Large intestine (tissue), 12 donors: ENCODE measurements around the gene CRYBG2. TPM values are rescaled to one million over a fixed set of nuclear protein-coding genes. Genes with fewer than 3 reads are reported as not detected.
"Not testable (repeated sequence)": the region's sequence is repeated elsewhere in the genome, so short reads cannot be mapped to it uniquely, and the experiment has no call there.

ENCODE experiments used
- DNase-seq, 2 donors: peaks; one replicate each; pipeline versions ENCODE4 v3.0.0 to v3.0.0-alpha.2; 2013
- H3K27ac ChIP-seq: one replicate; pipeline ENCODE4 v1.5.1; 2013; ENCODE audit warnings: low read length
- H3K27me3 ChIP-seq: 2 replicates; pipeline ENCODE4 v1.6.1; 2013; ENCODE audit warnings: low read length; ENCODE audit not compliant: control insufficient read depth, insufficient read depth
- H3K36me3 ChIP-seq: 2 replicates; pipeline ENCODE4 v1.6.1; 2013; ENCODE audit warnings: low read length; ENCODE audit not compliant: control insufficient read depth, insufficient read depth
- H3K4me1 ChIP-seq: one replicate; pipeline ENCODE4 v1.6.1; 2013; ENCODE audit warnings: low read length; ENCODE audit not compliant: control insufficient read depth, insufficient read depth
- H3K4me3 ChIP-seq: one replicate; pipeline ENCODE4 v1.5.1; 2013; ENCODE audit warnings: low read length
- H3K9me3 ChIP-seq: one replicate; pipeline ENCODE4 v1.6.1; 2013; ENCODE audit warnings: mild to moderate bottlenecking, low read depth, low read length, moderate library complexity; ENCODE audit not compliant: control insufficient read depth
- WGBS: methylation state at CpG from one replicate; pipeline ENCODE4 v1.1.5; 2013; ENCODE audit warnings: low lambda C conversion rate; ENCODE audit not compliant: insufficient coverage; 5-methylcytosine and 5-hydroxymethylcytosine counted together
- long read RNA-seq, 11 donors: transcript quantifications; one replicate each; lab custom pipeline, GENCODE V29; 2026
- polyA plus RNA-seq: library from polyadenylated mRNA; unstranded; fragments of 120-200 nt; gene quantifications from one replicate; pipeline ENCODE4 v1.2.1, GENCODE V29; 2013

CRYBG2 gene
- 3.9 TPM for polyA plus RNA-seq
- long read RNA-seq, donor 1: 0 reads
- long read RNA-seq, donor 2: 0 reads
- long read RNA-seq, donor 3: 0 reads
- long read RNA-seq, donor 4: 0 reads
- long read RNA-seq, donor 5: 0 reads
- long read RNA-seq, donor 6: 0 reads
- long read RNA-seq, donor 7: 0 reads
- long read RNA-seq, donor 8, partial matches to known transcripts: 0 of 1 reads
- long read RNA-seq, donor 8, other reads (novel, unspliced or antisense): 0 of 1 reads
- long read RNA-seq, donor 9: 0 reads
- long read RNA-seq, donor 10: 0 reads
- long read RNA-seq, donor 11: 0 reads

GRCh38 chr1:26353976-26354820, at the start of gene CRYBG2:
Gene CRYBG2, minus strand, starts transcription at chr1:26354130. Its CDS starts 7,473 bp downstream, at chr1:26346657.
- Histone ChIP-seq H3K36me3 (no peaks in the 10 kb centered on the region), H3K4me3 (peak within 1 kb of the TSS; percentile 29), H3K27ac (peak within 1 kb of the TSS; percentile 99), H3K4me1 (peaks cover 86% of the 10 kb centered on the region), H3K9me3 (no peaks in the 10 kb centered on the region), H3K27me3 (peaks cover 4% of the 10 kb centered on the region)
- no CpG with 5 or more reads among the region's 21 CpGs for WGBS
- DNase-seq: peak; percentile 83 to 91

- no CpG with 5 or more reads among the region's 4 CpGs for WGBS
Observed at GRCh38 chr1:26403656-26404055, 49.7 kb upstream of the CRYBG2 start.

DNA sequence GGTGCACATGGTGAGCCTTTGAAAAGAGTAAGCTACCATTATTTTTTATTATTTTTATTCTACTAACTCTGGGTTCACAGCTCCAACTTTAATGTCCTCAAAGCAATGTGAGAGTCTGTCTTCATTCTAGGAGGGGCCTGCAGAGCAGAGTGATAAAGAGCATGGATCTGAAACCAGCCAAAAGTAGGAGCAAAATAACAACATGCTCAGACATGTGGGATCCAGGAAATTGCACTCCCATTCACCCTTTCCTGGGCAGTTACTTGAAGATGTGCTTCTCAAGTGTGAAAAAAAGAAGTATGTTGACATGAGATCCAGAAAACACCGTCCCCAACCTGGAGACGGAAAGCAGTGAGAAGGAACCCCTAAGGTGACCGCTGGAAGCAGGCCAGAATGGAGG, 48.0 kb upstream of the CRYBG2 start:
- no peak overlapping the region for H3K27ac ChIP-seq
- WGBS: 79% methylated on average over 3 of the region's 3 CpGs
- H3K4me3 ChIP-seq: no peak overlapping the region
- H3K27me3 ChIP-seq: no peaks in the 10 kb centered on the region
- H3K36me3 ChIP-seq: no peaks in the 10 kb centered on the region
- H3K4me1 ChIP-seq: no peaks in the 10 kb centered on the region
- DNase-seq: no peak
- no peaks in the 10 kb centered on the region for H3K9me3 ChIP-seq

More at GRCh38 chr1:26403656-26404055, 49.7 kb upstream of the CRYBG2 start:
- Histone ChIP-seq H3K36me3 (no peaks in the 10 kb centered on the region), H3K27me3 (peaks cover 1% of the 10 kb centered on the region), H3K4me3 (no peak overlapping the region), H3K9me3 (no peaks in the 10 kb centered on the region), H3K4me1 (no peaks in the 10 kb centered on the region), H3K27ac (no peak overlapping the region)
- DNase-seq: no peak

GRCh38 chr1:26399034-26399433, 45.1 kb upstream of the CRYBG2 start:
- no peak for DNase-seq
- no peaks in the 10 kb centered on the region for H3K36me3 ChIP-seq
- H3K27me3 ChIP-seq: no peaks in the 10 kb centered on the region
- WGBS: no CpG with 5 or more reads among the region's 3 CpGs
- no peaks in the 10 kb centered on the region for H3K4me1 ChIP-seq
- no peak overlapping the region for H3K27ac ChIP-seq
- no peak overlapping the region for H3K4me3 ChIP-seq
- no peaks in the 10 kb centered on the region for H3K9me3 ChIP-seq

DNA sequence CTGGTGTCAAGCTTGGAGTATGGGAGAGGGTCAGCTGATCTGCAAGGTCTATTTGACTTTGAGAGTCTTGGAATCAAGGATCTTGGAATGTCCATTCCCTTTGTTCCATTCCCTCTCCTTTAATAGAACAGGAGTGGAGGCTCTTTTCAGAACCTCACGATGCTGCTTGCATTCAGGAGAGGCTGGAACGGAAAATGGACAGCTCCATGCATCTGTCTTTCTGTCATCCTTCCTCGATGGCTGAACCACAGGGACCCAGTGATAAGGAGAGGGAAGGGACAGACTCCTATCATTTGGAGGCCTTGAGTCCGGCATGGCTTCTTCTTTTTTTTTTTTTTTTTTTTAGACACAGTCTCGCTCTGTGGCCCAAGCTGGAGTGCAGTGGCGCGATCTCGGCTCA, 41.8 kb upstream of the CRYBG2 start:
- Histone ChIP-seq H3K9me3 (no peaks in the 10 kb centered on the region), H3K36me3 (no peaks in the 10 kb centered on the region), H3K4me1 (no peaks in the 10 kb centered on the region), H3K27me3 (peaks cover 2% of the 10 kb centered on the region), H3K4me3 (no peak overlapping the region), H3K27ac (no peak overlapping the region)
- DNase-seq: no peak
- no CpG with 5 or more reads among the region's 8 CpGs for WGBS

DNA sequence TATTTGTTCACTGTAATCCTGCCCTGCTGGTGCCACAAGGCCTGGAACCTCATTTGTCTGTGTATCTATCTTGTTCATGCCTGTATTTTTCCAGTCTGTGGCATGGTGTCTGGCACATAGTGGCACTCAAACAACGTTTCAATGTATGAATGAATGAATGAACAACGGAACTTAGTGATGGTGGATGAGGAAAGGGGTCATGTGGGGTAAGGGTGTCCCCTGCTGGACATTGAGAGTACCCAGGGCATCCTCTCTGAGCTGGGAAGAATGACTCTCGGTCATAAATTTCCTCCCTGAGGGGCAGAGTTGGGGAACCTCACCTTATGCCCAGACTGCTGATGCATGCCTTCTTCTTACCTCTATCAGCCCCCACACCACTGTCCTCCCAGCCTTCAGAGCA, 37.5 kb upstream of the CRYBG2 start:
- DNase-seq: no peak
- H3K9me3 ChIP-seq: no peaks in the 10 kb centered on the region
- no CpG with 5 or more reads among the region's 3 CpGs for WGBS

DNA sequence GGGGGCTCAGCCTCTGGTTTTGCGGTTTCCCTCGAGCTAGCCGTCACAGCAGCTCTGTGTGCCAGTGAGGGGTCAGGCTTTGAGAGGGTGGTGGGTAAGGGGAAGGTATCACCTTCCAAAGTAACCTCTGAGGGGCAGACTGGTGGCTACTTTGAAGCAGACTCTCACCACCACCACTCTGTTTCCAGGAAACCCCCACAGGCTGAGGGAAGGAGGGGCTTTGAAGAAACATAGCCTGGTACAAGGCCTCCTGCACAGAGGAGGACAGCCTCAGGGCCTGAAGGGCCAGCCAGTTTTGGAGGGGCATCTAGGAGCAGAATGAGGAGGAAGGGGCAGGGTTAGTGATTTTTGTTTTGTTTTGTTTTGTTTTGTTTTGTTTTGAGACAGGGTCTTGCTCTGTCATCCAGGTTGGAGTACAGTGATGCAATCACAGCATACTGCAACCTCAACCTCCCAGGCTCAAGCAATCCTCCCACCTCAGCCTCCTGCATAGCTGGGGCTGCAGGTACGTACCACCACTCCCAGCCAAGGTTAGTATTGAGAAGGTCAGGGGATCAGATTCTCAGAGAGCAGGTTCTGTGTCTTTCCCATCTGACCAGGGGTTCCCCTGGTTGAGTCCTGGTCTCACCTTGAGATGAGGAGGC, 35.8 kb upstream of the CRYBG2 start:
- Histone ChIP-seq H3K27me3 (peaks cover 6% of the 10 kb centered on the region), H3K9me3 (no peaks in the 10 kb centered on the region), H3K36me3 (no peaks in the 10 kb centered on the region), H3K4me1 (no peaks in the 10 kb centered on the region), H3K27ac (no peak overlapping the region), H3K4me3 (no peak overlapping the region)
- no CpG with 5 or more reads among the region's 4 CpGs for WGBS
- no peak for DNase-seq

More for the DNA sequence above, 37.5 kb upstream of the CRYBG2 start:
- no peak overlapping the region for H3K4me3 ChIP-seq
- H3K27me3 ChIP-seq: peaks cover 6% of the 10 kb centered on the region
- H3K4me1 ChIP-seq: no peaks in the 10 kb centered on the region
- H3K36me3 ChIP-seq: no peaks in the 10 kb centered on the region
- H3K27ac ChIP-seq: no peak overlapping the region

- DNase-seq: no peak
- Histone ChIP-seq H3K36me3 (no peaks in the 10 kb centered on the region), H3K4me3 (no peak overlapping the region), H3K9me3 (no peaks in the 10 kb centered on the region), H3K27ac (no peak overlapping the region), H3K27me3 (peaks cover 6% of the 10 kb centered on the region), H3K4me1 (no peaks in the 10 kb centered on the region)
- WGBS: no CpG with 5 or more reads among the region's 7 CpGs
Observed at GRCh38 chr1:26388791-26389445, 35.0 kb upstream of the CRYBG2 start.

GRCh38 chr1:26387447-26387846, 33.5 kb upstream of the CRYBG2 start:
- Histone ChIP-seq H3K36me3 (no peaks in the 10 kb centered on the region), H3K4me1 (no peaks in the 10 kb centered on the region), H3K27ac (no peak overlapping the region), H3K27me3 (peaks cover 4% of the 10 kb centered on the region), H3K9me3 (no peaks in the 10 kb centered on the region), H3K4me3 (no peak overlapping the region)
- WGBS: no CpG with 5 or more reads among the region's 7 CpGs
- no peak for DNase-seq

GRCh38 chr1:26385063-26385462, 31.1 kb upstream of the CRYBG2 start:
- not testable (repeated sequence) for H3K36me3 ChIP-seq, H3K27me3 ChIP-seq, H3K9me3 ChIP-seq, H3K4me1 ChIP-seq, DNase-seq, H3K27ac ChIP-seq, H3K4me3 ChIP-seq
- WGBS: no CpG with 5 or more reads among the region's 3 CpGs
